ENCODE results near the gene IFT22. TPM values are rescaled to one million over a fixed set of nuclear protein-coding genes. Genes with fewer than 3 reads are reported as not detected.
"Not testable (repeated sequence)": the region's sequence is repeated elsewhere in the genome, so short reads cannot be mapped to it uniquely, and the experiment has no call there.

The IFT22 gene
- total RNA-seq, 1 donor from 2014 or later = 16.2 TPM

GRCh38 chr7:101363734-101364374, 42.2 kb upstream of the IFT22 start:
- Histone ChIP-seq H3K27ac (no peak overlapping the region), H3K9me3 (no peaks in the 10 kb centered on the region), H3K4me3 (peak overlapping the region; percentile 50), H3K4me1 (peaks cover 7% of the 10 kb centered on the region), H3K36me3 (no peaks in the 10 kb centered on the region), H3K27me3 (peaks cover 22% of the 10 kb centered on the region)
- peak; percentile 95 for TF ChIP-seq CTCF (IDR thresholded peaks at IDR 0.05)
- intact Hi-C loops (cut with DNase I) = no loop called here
- peak; percentile 83 for DNase-seq
- ATAC-seq = peak; percentile 96

GRCh38 chr7:101363196-101363733, 41.7 kb upstream of the IFT22 start:
- peaks cover 22% of the 10 kb centered on the region for H3K27me3 ChIP-seq
- peak overlapping the region; percentile 50 for H3K4me3 ChIP-seq
- DNase-seq (no peak), ATAC-seq (peak; percentile 10)
- peaks cover 7% of the 10 kb centered on the region for H3K4me1 ChIP-seq
- H3K36me3 ChIP-seq = no peaks in the 10 kb centered on the region
- intact Hi-C loops (cut with DNase I) = no loop called here
- no peak for TF ChIP-seq CTCF (IDR thresholded peaks at IDR 0.05)
- H3K27ac ChIP-seq = no peak overlapping the region
- no peaks in the 10 kb centered on the region for H3K9me3 ChIP-seq

- ATAC-seq (peak; percentile 68), DNase-seq (peak; percentile 69)
- Histone ChIP-seq H3K9me3 (no peaks in the 10 kb centered on the region), H3K4me3 (peak within 1 kb of the TSS; percentile 50), H3K27ac (no peak within 1 kb of the TSS), H3K36me3 (no peaks in the 10 kb centered on the region), H3K4me1 (peaks cover 7% of the 10 kb centered on the region), H3K27me3 (peaks cover 22% of the 10 kb centered on the region)
- intact Hi-C loops (cut with DNase I) = no loop called here
- no peak for TF ChIP-seq CTCF (IDR thresholded peaks at IDR 0.05)
Measured at GRCh38 chr7:101362334-101363195, 41.0 kb upstream of the IFT22 start, which contains the start of gene COL26A1. Gene COL26A1, plus strand, starts transcription at chr7:101362875. Its CDS starts 158 bp downstream, at chr7:101363033.

- Histone ChIP-seq H3K4me3 (no peak overlapping the region), H3K36me3 (no peaks in the 10 kb centered on the region), H3K27me3 (peaks cover 8% of the 10 kb centered on the region), H3K9me3 (no peaks in the 10 kb centered on the region), H3K4me1 (peaks cover under 1% of the 10 kb centered on the region), H3K27ac (no peak overlapping the region)
- TF ChIP-seq CTCF (IDR thresholded peaks at IDR 0.05) = no peak
- ATAC-seq (no peak), DNase-seq (no peak)
- intact Hi-C loops (cut with DNase I) = no loop called here
Measured at GRCh38 chr7:101357433-101357832, 35.8 kb upstream of the IFT22 start.

- DNase-seq (no peak), ATAC-seq (no peak)
- Histone ChIP-seq H3K9me3 (no peaks in the 10 kb centered on the region), H3K27ac (no peak overlapping the region), H3K36me3 (no peaks in the 10 kb centered on the region), H3K27me3 (no peaks in the 10 kb centered on the region), H3K4me1 (no peaks in the 10 kb centered on the region), H3K4me3 (no peak overlapping the region)
- TF ChIP-seq CTCF (IDR thresholded peaks at IDR 0.05) = no peak
- intact Hi-C loops (cut with DNase I) = no loop called here
Measured at GRCh38 chr7:101352920-101353308, 31.3 kb upstream of the IFT22 start.

GRCh38 chr7:101349300-101349699, 27.7 kb upstream of the IFT22 start:
- H3K27ac ChIP-seq; H3K9me3 ChIP-seq; H3K4me1 ChIP-seq; H3K4me3 ChIP-seq; H3K36me3 ChIP-seq; intact Hi-C loops (cut with DNase I); DNase-seq; H3K27me3 ChIP-seq; ATAC-seq: not testable (repeated sequence)

GRCh38 chr7:101348456-101349067, 26.9 kb upstream of the IFT22 start:
- H3K36me3 ChIP-seq; H3K27ac ChIP-seq; ATAC-seq; H3K4me1 ChIP-seq; H3K9me3 ChIP-seq; DNase-seq; intact Hi-C loops (cut with DNase I); H3K27me3 ChIP-seq; H3K4me3 ChIP-seq: not testable (repeated sequence)

All from upper lobe of right lung (tissue), 1 donor.